ENCODE data around the gene FEN1. TPM values are rescaled to one million over a fixed set of nuclear protein-coding genes. Genes with fewer than 3 reads are reported as not detected.

FEN1 gene
- total and polyA plus RNA-seq, 2 of the 13 experiments (the other 11 are each of a cell fraction or from before 2014, with no cell fraction given) = 12.4 to 102 TPM

DNA sequence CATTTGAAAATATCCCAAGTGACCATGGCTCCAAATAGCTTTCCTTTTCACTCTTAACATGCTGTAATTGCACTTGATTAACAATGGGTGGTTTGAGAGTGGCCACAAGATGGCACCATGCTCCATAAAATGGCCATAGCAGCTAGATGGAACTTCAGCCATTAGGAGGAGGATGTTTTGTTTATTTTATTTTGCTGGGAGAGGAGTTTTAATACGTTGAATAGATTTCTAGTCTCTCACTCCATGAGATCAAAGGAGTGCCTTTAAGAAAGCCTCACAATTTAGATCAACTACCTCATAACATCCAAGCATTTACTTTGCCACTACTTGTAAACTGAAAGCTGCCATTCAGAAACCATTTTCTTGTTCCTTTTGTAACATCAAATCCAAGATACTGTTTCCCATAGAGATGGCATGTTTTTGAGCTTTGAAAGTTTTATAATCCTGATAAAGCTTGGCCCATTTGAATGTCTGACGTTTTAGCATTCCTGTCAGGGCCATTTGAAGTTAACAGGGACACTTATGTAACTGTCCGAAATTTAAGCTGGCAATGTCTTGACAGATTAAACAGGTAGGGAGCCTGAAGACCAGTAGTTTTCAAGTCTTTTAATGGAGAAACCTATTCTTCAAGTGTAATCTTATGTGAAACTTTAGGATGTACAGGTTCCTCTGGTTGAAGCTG, 4.7 kb downstream of the FEN1 start (continued):
- TF ChIP-seq TRAFD1 (CRISPR knock-in tag; IDR thresholded peaks at IDR 0.05; ENCODE audit: borderline replicate concordance) (no peak), REXO4 (CRISPR knock-in tag; IDR thresholded peaks at IDR 0.05; ENCODE audit: borderline replicate concordance) (no peak), ZNF552 (CRISPR knock-in tag; IDR thresholded peaks at IDR 0.05; ENCODE audit: borderline replicate concordance) (no peak), ATM (IDR thresholded peaks at IDR 0.05; ENCODE audit: borderline replicate concordance) (no peak), POGZ (CRISPR knock-in tag; IDR thresholded peaks at IDR 0.05) (no peak), ZNF576 (CRISPR knock-in tag; IDR thresholded peaks at IDR 0.05) (no peak), ZNF83 (CRISPR knock-in tag; IDR thresholded peaks at IDR 0.05; ENCODE audit: borderline replicate concordance) (no peak), HHEX (CRISPR knock-in tag; IDR thresholded peaks at IDR 0.05) (no peak), ZNF343 (CRISPR knock-in tag; IDR thresholded peaks at IDR 0.05) (no peak), MIXL1 (CRISPR knock-in tag; IDR thresholded peaks at IDR 0.05) (peak; percentile 78), IKZF4 (CRISPR knock-in tag; IDR thresholded peaks at IDR 0.05; ENCODE audit: borderline replicate concordance, low read depth, not compliant biosample characterization) (no peak), ZSCAN21 (CRISPR knock-in tag; IDR thresholded peaks at IDR 0.05; ENCODE audit: borderline replicate concordance) (no peak), FIP1L1 (IDR thresholded peaks at IDR 0.05; ENCODE audit: borderline replicate concordance, insufficient read depth, low read depth, low read length) (no peak), GATAD1 (CRISPR knock-in tag; IDR thresholded peaks at IDR 0.05) (peak; percentile 45; the same call in 1 of the 2 replicates), ZNF549 (CRISPR knock-in tag; IDR thresholded peaks at IDR 0.05) (no peak), SMAD1 (CRISPR knock-in tag; IDR thresholded peaks at IDR 0.05; ENCODE audit: borderline replicate concordance, low read depth) (no peak), PITX1 (CRISPR knock-in tag; IDR thresholded peaks at IDR 0.05) (no peak)
- TF ChIP-seq, protein P1, sequence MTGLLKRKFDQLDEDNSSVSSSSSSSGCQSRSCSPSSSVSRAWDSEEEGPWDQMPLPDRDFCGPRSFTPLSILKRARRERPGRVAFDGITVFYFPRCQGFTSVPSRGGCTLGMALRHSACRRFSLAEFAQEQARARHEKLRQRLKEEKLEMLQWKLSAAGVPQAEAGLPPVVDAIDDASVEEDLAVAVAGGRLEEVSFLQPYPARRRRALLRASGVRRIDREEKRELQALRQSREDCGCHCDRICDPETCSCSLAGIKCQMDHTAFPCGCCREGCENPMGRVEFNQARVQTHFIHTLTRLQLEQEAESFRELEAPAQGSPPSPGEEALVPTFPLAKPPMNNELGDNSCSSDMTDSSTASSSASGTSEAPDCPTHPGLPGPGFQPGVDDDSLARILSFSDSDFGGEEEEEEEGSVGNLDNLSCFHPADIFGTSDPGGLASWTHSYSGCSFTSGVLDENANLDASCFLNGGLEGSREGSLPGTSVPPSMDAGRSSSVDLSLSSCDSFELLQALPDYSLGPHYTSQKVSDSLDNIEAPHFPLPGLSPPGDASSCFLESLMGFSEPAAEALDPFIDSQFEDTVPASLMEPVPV (CRISPR knock-in tag; IDR thresholded peaks at IDR 0.05) = no peak
- TF ChIP-seq, protein P2, sequence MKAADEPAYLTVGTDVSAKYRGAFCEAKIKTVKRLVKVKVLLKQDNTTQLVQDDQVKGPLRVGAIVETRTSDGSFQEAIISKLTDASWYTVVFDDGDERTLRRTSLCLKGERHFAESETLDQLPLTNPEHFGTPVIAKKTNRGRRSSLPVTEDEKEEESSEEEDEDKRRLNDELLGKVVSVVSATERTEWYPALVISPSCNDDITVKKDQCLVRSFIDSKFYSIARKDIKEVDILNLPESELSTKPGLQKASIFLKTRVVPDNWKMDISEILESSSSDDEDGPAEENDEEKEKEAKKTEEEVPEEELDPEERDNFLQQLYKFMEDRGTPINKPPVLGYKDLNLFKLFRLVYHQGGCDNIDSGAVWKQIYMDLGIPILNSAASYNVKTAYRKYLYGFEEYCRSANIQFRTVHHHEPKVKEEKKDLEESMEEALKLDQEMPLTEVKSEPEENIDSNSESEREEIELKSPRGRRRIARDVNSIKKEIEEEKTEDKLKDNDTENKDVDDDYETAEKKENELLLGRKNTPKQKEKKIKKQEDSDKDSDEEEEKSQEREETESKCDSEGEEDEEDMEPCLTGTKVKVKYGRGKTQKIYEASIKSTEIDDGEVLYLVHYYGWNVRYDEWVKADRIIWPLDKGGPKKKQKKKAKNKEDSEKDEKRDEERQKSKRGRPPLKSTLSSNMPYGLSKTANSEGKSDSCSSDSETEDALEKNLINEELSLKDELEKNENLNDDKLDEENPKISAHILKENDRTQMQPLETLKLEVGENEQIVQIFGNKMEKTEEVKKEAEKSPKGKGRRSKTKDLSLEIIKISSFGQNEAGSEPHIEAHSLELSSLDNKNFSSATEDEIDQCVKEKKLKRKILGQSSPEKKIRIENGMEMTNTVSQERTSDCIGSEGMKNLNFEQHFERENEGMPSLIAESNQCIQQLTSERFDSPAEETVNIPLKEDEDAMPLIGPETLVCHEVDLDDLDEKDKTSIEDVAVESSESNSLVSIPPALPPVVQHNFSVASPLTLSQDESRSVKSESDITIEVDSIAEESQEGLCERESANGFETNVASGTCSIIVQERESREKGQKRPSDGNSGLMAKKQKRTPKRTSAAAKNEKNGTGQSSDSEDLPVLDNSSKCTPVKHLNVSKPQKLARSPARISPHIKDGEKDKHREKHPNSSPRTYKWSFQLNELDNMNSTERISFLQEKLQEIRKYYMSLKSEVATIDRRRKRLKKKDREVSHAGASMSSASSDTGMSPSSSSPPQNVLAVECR (CRISPR knock-in tag; IDR thresholded peaks at IDR 0.05; ENCODE audit: borderline replicate concordance) = peak; percentile 15; the same call in 1 of the 2 replicates
- TF ChIP-seq, protein P3, sequence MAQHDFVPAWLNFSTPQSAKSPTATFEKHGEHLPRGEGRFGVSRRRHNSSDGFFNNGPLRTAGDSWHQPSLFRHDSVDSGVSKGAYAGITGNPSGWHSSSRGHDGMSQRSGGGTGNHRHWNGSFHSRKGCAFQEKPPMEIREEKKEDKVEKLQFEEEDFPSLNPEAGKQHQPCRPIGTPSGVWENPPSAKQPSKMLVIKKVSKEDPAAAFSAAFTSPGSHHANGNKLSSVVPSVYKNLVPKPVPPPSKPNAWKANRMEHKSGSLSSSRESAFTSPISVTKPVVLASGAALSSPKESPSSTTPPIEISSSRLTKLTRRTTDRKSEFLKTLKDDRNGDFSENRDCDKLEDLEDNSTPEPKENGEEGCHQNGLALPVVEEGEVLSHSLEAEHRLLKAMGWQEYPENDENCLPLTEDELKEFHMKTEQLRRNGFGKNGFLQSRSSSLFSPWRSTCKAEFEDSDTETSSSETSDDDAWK (CRISPR knock-in tag; IDR thresholded peaks at IDR 0.05) = no peak
